Thyroid gland (tissue), 4 donors: Measurements from ENCODE around the gene BAG3.

Source experiments
- CTCF ChIP-seq, 6 experiments: fragments of 200-600 bp in 3 of 6; fragments of 450-650 bp in 3 of 6; sonication (generic) in 3 of 6; IDR thresholded peaks; one replicate each; pipeline ENCODE4 v1.5.1; 2016 to 2019; ENCODE audit warnings: antibody characterized with exemption in 6 of 6, mild to moderate bottlenecking in 2 of 6, inconsistent platforms in 1 of 6, moderate library complexity in 1 of 6
- POLR2A ChIP-seq, 2 donors: fragments of 450-650 bp; IDR thresholded peaks; one replicate each; pipeline ENCODE4 v1.6.1; 2017; ENCODE audit warnings: antibody characterized with exemption in 2 of 2, mild to moderate bottlenecking in 2 of 2, moderate library complexity in 1 of 2

GRCh38 chr10:119616882-119617570 is 34.2 kb upstream of the BAG3 start:
- TF ChIP-seq CTCF (IDR thresholded peaks at IDR 0.05) (peak in 1 of 6 experiments; percentile 15), POLR2A (IDR thresholded peaks at IDR 0.05) (no peak)
